OCI-LY1 (cell line): ENCODE data around the gene RAD51B.

Source experiments
- H2AFZ ChIP-seq: fragments of 200-600 bp; sonication (generic), shearing (Covaris generic); 2 replicates; pipeline ENCODE4 v1.6.0; 2014; ENCODE audit warnings: antibody characterized with exemption, mild to moderate bottlenecking, low read length
- H3F3A ChIP-seq: fragments of 200-600 bp; sonication (generic), shearing (Covaris generic); 2 replicates; pipeline ENCODE4 v1.6.0; 2014; ENCODE audit warnings: mild to moderate bottlenecking, antibody characterized with exemption, low read length, moderate library complexity; ENCODE audit not compliant: insufficient read depth
- H3K27ac ChIP-seq: fragments of 200-600 bp; sonication (generic); 2 replicates; pipeline ENCODE4 v1.5.1; 2014; ENCODE audit warnings: low read length, mixed run types, mild to moderate bottlenecking, low read depth; ENCODE audit not compliant: poor library complexity, severe bottlenecking
- H3K27me3 ChIP-seq: fragments of 200-600 bp; sonication (generic); 2 replicates; pipeline ENCODE4 v1.6.0; 2014; ENCODE audit warnings: antibody characterized with exemption, mild to moderate bottlenecking, low read length, moderate library complexity; ENCODE audit not compliant: insufficient read depth
- H3K36me3 ChIP-seq: fragments of 200-600 bp; sonication (generic); 2 replicates; pipeline ENCODE4 v1.6.1; 2014; ENCODE audit warnings: mild to moderate bottlenecking, antibody characterized with exemption, low read length, moderate library complexity, mixed read lengths; ENCODE audit not compliant: insufficient read depth
- H3K4me1 ChIP-seq: fragments of 200-600 bp; sonication (generic); 2 replicates; pipeline ENCODE4 v1.5.1; 2014; ENCODE audit warnings: mild to moderate bottlenecking, low read length, moderate library complexity; ENCODE audit not compliant: insufficient read depth, severe bottlenecking
- H3K4me2 ChIP-seq: fragments of 200-600 bp; sonication (generic), shearing (Covaris generic); 2 replicates; pipeline ENCODE4 v1.6.1; 2014; ENCODE audit warnings: low read length
- H3K4me3 ChIP-seq: fragments of 200-600 bp; sonication (generic); 2 replicates; pipeline ENCODE4 v1.5.1; 2014; ENCODE audit warnings: low read length, low read depth, mild to moderate bottlenecking, mixed read lengths; ENCODE audit not compliant: poor library complexity, severe bottlenecking
- H3K79me2 ChIP-seq: fragments of 200-600 bp; shearing (Covaris generic); 2 replicates; pipeline ENCODE4 v1.6.1; 2016; ENCODE audit warnings: mixed run types, low read length, mixed read lengths; ENCODE audit not compliant: insufficient read depth
- H3K9ac ChIP-seq: fragments of 200-600 bp; sonication (generic), shearing (Covaris generic); 2 replicates; pipeline ENCODE4 v1.6.1; 2014; ENCODE audit warnings: mild to moderate bottlenecking, low read length, mixed read lengths
- H3K9me2 ChIP-seq: fragments of 200-600 bp; sonication (generic), shearing (Covaris generic); 2 replicates; pipeline ENCODE4 v1.6.1; 2014; ENCODE audit warnings: low read depth, mild to moderate bottlenecking, low read length, mixed read lengths
- H3K9me3 ChIP-seq: fragments of 200-600 bp; shearing (Covaris generic); 2 replicates; pipeline ENCODE4 v1.6.1; 2014; ENCODE audit warnings: low read length, mixed read lengths
- H4K20me1 ChIP-seq: fragments of 200-600 bp; sonication (generic), shearing (Covaris generic); 2 replicates; pipeline ENCODE4 v1.6.0; 2016; ENCODE audit warnings: mild to moderate bottlenecking, low read length; ENCODE audit not compliant: insufficient read depth
- CTCF ChIP-seq: fragments of 200-600 bp; sonication (generic), shearing (Covaris generic); IDR thresholded peaks from 2 replicates; pipeline ENCODE4 v1.5.1; 2017; ENCODE audit warnings: mild to moderate bottlenecking, antibody characterized with exemption, low read length, moderate library complexity, mixed read lengths
- EZH2 ChIP-seq: fragments of 200-600 bp; sonication (generic), shearing (Covaris generic); IDR thresholded peaks from 2 replicates; pipeline ENCODE4 v1.8.0; 2017; ENCODE audit warnings: borderline replicate concordance, mixed run types, mild to moderate bottlenecking, antibody characterized with exemption, low read length, moderate library complexity, mixed read lengths

Gene RAD51B

GRCh38 chr14:67850066-67850830 lies 30.7 kb downstream of the RAD51B start:
- H3K36me3 ChIP-seq, result no peaks in the 10 kb centered on the region

GRCh38 chr14:67851785-67852410 lies 32.3 kb downstream of the RAD51B start:
- no peak overlapping the region for H3K4me2 ChIP-seq
- no peak overlapping the region for H3K9ac ChIP-seq

More at GRCh38 chr14:67850066-67850830, 30.7 kb downstream of the RAD51B start:
- no peak overlapping the region for H3K4me2 ChIP-seq
- no peaks in the 10 kb centered on the region for H3K79me2 ChIP-seq
- H4K20me1 ChIP-seq, result no peaks in the 10 kb centered on the region
- no peak for TF ChIP-seq CTCF
- TF ChIP-seq EZH2, result no peak
- H3K4me1 ChIP-seq, result no peaks in the 10 kb centered on the region
- no peaks in the 10 kb centered on the region for H3K9me2 ChIP-seq
- H3K9ac ChIP-seq, result no peak overlapping the region
- H3K4me3 ChIP-seq, result no peak overlapping the region
- H3K27me3 ChIP-seq, result no peaks in the 10 kb centered on the region
- H2AFZ ChIP-seq, result no peak overlapping the region
- no peaks in the 10 kb centered on the region for H3K9me3 ChIP-seq
- no peaks in the 10 kb centered on the region for H3F3A ChIP-seq
- H3K27ac ChIP-seq, result no peak overlapping the region

DNA sequence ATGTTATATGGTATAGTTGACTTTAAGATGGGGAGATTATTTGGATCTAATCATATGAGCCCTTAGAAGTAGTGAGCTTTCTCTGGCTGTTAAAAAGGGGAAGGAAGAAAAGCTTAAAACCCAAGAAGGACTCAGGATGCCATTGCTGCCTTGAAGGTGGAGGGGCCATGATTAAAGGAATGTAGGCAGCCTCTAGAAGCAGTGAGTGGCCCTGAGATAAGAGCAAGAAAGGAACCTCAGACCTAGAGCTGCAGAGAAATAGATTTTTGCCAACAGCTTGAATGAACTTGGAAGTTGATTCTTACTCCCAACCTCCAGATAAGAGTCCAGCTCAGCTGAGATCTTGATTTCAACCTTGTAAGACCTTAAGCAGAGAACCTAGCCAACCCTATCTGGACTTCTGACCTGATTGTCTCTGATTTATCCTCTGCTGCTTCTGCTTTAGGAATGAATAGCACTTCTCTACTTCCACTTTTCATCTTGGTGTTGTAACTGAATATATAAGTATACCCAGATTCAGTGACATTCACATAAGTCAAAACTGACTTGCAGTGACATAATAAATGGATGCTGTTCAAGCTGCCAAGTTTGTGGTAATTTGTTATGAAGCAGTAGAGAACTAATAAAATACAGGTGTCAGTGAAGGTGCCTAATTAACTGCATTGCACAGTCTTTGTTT lies 33.5 kb downstream of the RAD51B start:
- H2AFZ ChIP-seq, result no peak overlapping the region
- no peak overlapping the region for H3K27ac ChIP-seq
- TF ChIP-seq CTCF, result no peak
- no peak for TF ChIP-seq EZH2
- H3K9me2 ChIP-seq, result no peaks in the 10 kb centered on the region
- H3K4me3 ChIP-seq, result no peak overlapping the region
- no peaks in the 10 kb centered on the region for H3K36me3 ChIP-seq
- H3K9ac ChIP-seq, result no peak overlapping the region
- H3K4me2 ChIP-seq, result no peak overlapping the region
- no peaks in the 10 kb centered on the region for H3F3A ChIP-seq
- H3K27me3 ChIP-seq, result no peaks in the 10 kb centered on the region
- H3K79me2 ChIP-seq, result no peaks in the 10 kb centered on the region
- no peaks in the 10 kb centered on the region for H4K20me1 ChIP-seq
- no peaks in the 10 kb centered on the region for H3K4me1 ChIP-seq
- no peaks in the 10 kb centered on the region for H3K9me3 ChIP-seq

More at GRCh38 chr14:67851785-67852410, 32.3 kb downstream of the RAD51B start:
- Histone ChIP-seq H3K9me2 (no peaks in the 10 kb centered on the region), H4K20me1 (no peaks in the 10 kb centered on the region), H3K9me3 (no peaks in the 10 kb centered on the region), H3K4me3 (no peak overlapping the region), H3F3A (no peaks in the 10 kb centered on the region), H3K27me3 (no peaks in the 10 kb centered on the region), H3K36me3 (no peaks in the 10 kb centered on the region), H3K27ac (no peak overlapping the region), H3K4me1 (no peaks in the 10 kb centered on the region), H2AFZ (no peak overlapping the region), H3K79me2 (no peaks in the 10 kb centered on the region)
- TF ChIP-seq EZH2 (no peak), CTCF (no peak)
